Pancreas (tissue), 10 donors: ENCODE measurements around the gene PHF19. TPM values are rescaled to one million over a fixed set of nuclear protein-coding genes. Genes with fewer than 3 reads are reported as not detected.

Experiments used
- ATAC-seq, 4 donors: fragments of 200-7000 bp; cut with Tn5 transposase; one replicate each; pipeline versions ENCODE4 v1.8.0 to v1.9.1; 2020; ENCODE audit warnings: mild to moderate bottlenecking in 4 of 4, moderate library complexity in 4 of 4
- DNase-seq, 6 donors: peaks; one replicate each; pipeline ENCODE4 v3.0.0-alpha.2; 2020
- FAIRE-seq: peaks from 2 replicates; lab custom pipeline; 2012; peaks lifted over from hg19 to GRCh38; lab: Jason Lieb, UNC
- H3K27ac ChIP-seq, 4 donors: fragments of 200-600 bp; sonication (generic); 1 replicate in 3 of 4; 2 replicates in 1 of 4; pipeline versions ENCODE4 v1.5.0 to v1.8.0; 2020
- H3K27me3 ChIP-seq, 4 donors: fragments of 200-600 bp; one replicate each; pipeline ENCODE4 v1.8.0; 2021
- H3K36me3 ChIP-seq, 3 donors: fragments of 200-600 bp; sonication (generic) in 1 of 3; one replicate each; pipeline versions ENCODE4 v1.5.0 to v1.8.0; 2020 to 2021
- H3K4me1 ChIP-seq, 3 donors: fragments of 200-600 bp; one replicate each; pipeline ENCODE4 v1.8.0; 2021
- H3K4me3 ChIP-seq, 4 donors: fragments of 200-600 bp; sonication (generic) in 2 of 4; one replicate each; pipeline versions ENCODE4 v1.5.0 to v1.8.0; 2020 to 2021
- H3K9me3 ChIP-seq, 4 donors: fragments of 200-600 bp; one replicate each; pipeline ENCODE4 v1.8.0; 2021
- CTCF ChIP-seq, 4 donors: fragments of 200-600 bp; sonication (generic) in 3 of 4; IDR thresholded peaks; one replicate each; pipeline versions ENCODE4 v1.5.0 to v1.8.0; 2021; ENCODE audit warnings: antibody characterized with exemption in 4 of 4
- WGBS, 2 donors: extraction: QIAGEN DNeasy Blood & Tissue Kit; methylation state at CpG; one replicate each; pipeline ENCODE4 v1.1.7; 2013; 5-methylcytosine and 5-hydroxymethylcytosine counted together
- intact Hi-C, 3 donors: fragments of 100-400 bp; cut with DNase I; formaldehyde crosslinking; loops; one replicate each; pipeline versions ENCODE4 v1.11.1 to v1.14.2; 2022
- polyA plus RNA-seq, 2 donors: library from polyadenylated mRNA; stranded (reverse); fragments of 200-250 nt; gene quantifications; one replicate each; pipeline ENCODE4 v1.2.3, GENCODE V29; 2013
- total RNA-seq, 6 donors: library from RNA; stranded (reverse); fragmentation: NEBNext Ultra II Directional in 4 of 6; extraction: Animal tissue kit (Norgen Biotek cat#: 25700) in 4 of 6; gene quantifications; one replicate each; pipeline versions ENCODE4 v1.2.1 to v1.2.4, GENCODE V29; 2021 to 2023
- donor health status: healthy with polysubstance abuse.
- donor health status: DM: no; HTN: no; CAD: no; lungs with moderate emphysema.
- donor health status: DM: no; HTN: no; CAD: no.
- donor health status: control.
- donor health status: control.
- donor health status: Bipolar disorder and iron deficiency.
- donor health status: DM: yes; HTN: yes; CAD: no.
- donor health status: DM: no; HTN: no; CAD: no.
- donor health status: DM: no; HTN: no; CAD: no.
- donor health status: DM: yes; HTN: yes; CAD: no.

The PHF19 gene
- 1 to 10 TPM; 2.2 to 7.4 (median 4.0) TPM for total RNA-seq
- 1 to 10 TPM; 4.3 to 5.9 TPM for polyA plus RNA-seq

- Histone ChIP-seq H3K4me1 (no peaks in the 10 kb centered on the region), H3K4me3 (peak within 1 kb of the TSS; percentile 39 to 69 (median 48)), H3K27me3 (no peaks in the 10 kb centered on the region), H3K36me3 (no peaks in the 10 kb centered on the region), H3K27ac (peak within 1 kb of the TSS; percentile 31 to 75 (median 62)), H3K9me3 (no peaks in the 10 kb centered on the region)
- no peak for TF ChIP-seq CTCF (IDR thresholded peaks at IDR 0.05)
- intact Hi-C loops: loop anchor here in 1 of 3 donors (10.0 kb wide), 1 partner anchor 48 kb away; the partner anchor contains the start of gene TRAF1
- peak; percentile 6 to 32 (median 22) for ATAC-seq
- FAIRE-seq: no peak
- 0% methylated on average over 32 to 40 of the region's 45 CpGs for WGBS, 2 donors
- peak in 1 of 6 donors; percentile 64 for DNase-seq
These were observed at the start of gene PHF19 for GRCh38 chr9:120876842-120877240. Gene PHF19 (minus strand): TSS chr9:120877188. CDS start chr9:120874741, 2,447 bp downstream.

GRCh38 chr9:120926397-120926928 is 49.5 kb upstream of the PHF19 start, which contains the start of gene TRAF1:
Gene TRAF1 (minus strand): TSS chr9:120926796. CDS start chr9:120926075, 721 bp downstream.
- peak within 1 kb of the TSS in 2 of 4 donors; percentile 56 to 59 for H3K27ac ChIP-seq
- intact Hi-C loops: loop anchor here in 1 of 3 donors (10.0 kb wide), 1 partner anchor 52 kb away; the partner anchor contains the start of gene PHF19
- H3K4me1 ChIP-seq: peaks cover 0 to 4% (median 0%) of the 10 kb centered on the region in 3 donors
- FAIRE-seq (no peak), DNase-seq (no peak), ATAC-seq (peak in 1 of 4 donors; percentile 8)
- no peaks in the 10 kb centered on the region for H3K9me3 ChIP-seq
- H3K4me3 ChIP-seq: peak within 1 kb of the TSS in 1 of 4 donors; percentile 7
- no peak for TF ChIP-seq CTCF (IDR thresholded peaks at IDR 0.05)
- 79 to 90% methylated on average over 6 of the region's 6 CpGs for WGBS, 2 donors
- H3K36me3 ChIP-seq: no peaks in the 10 kb centered on the region
- H3K27me3 ChIP-seq: no peaks in the 10 kb centered on the region

- DNase-seq (peak in 1 of 6 donors; percentile 47), FAIRE-seq (no peak), ATAC-seq (peak in 2 of 4 donors; percentile 22 to 32)
- Histone ChIP-seq H3K4me3 (peak overlapping the region in 1 of 4 donors; percentile 7), H3K27me3 (no peaks in the 10 kb centered on the region), H3K9me3 (no peaks in the 10 kb centered on the region), H3K36me3 (no peaks in the 10 kb centered on the region), H3K4me1 (no peaks in the 10 kb centered on the region), H3K27ac (peak overlapping the region in 2 of 4 donors; percentile 56 to 59)
- 70 to 72% methylated on average over 13 of the region's 13 CpGs for WGBS, 2 donors
- no peak for TF ChIP-seq CTCF (IDR thresholded peaks at IDR 0.05)
- intact Hi-C loops: loop anchor here in 1 of 3 donors (10.0 kb wide), 1 partner anchor 51 kb away; the partner anchor contains the start of gene PHF19
These were observed 48.8 kb upstream of the PHF19 start for GRCh38 chr9:120925535-120926396.

- FAIRE-seq (no peak), DNase-seq (no peak), ATAC-seq (no peak)
- Histone ChIP-seq H3K27me3 (no peaks in the 10 kb centered on the region), H3K36me3 (no peaks in the 10 kb centered on the region), H3K4me1 (no peaks in the 10 kb centered on the region), H3K9me3 (no peaks in the 10 kb centered on the region), H3K4me3 (no peak overlapping the region), H3K27ac (no peak overlapping the region)
- TF ChIP-seq CTCF (IDR thresholded peaks at IDR 0.05): no peak
- intact Hi-C loops: loop anchor here in 1 of 3 donors (10.0 kb wide), 1 partner anchor 50 kb away; the partner anchor contains the start of gene PHF19
- WGBS, 2 donors: 76 to 81% methylated on average over 11 of the region's 11 CpGs
These were observed 47.9 kb upstream of the PHF19 start for GRCh38 chr9:120924698-120925534.
